Lower leg skin (tissue), 4 donors: ENCODE measurements around the gene ARHGEF2. TPM values are rescaled to one million over a fixed set of nuclear protein-coding genes. Genes with fewer than 3 reads are reported as not detected.

Experiments used
- DNase-seq, 2 donors: peaks; one replicate each; pipeline ENCODE4 v3.0.0-alpha.2; 2019; ENCODE audit warnings: low spot score in 2 of 2
- H3K4me3 ChIP-seq: fragments of 200-600 bp; sonication (generic); 2 replicates; pipeline ENCODE4 v1.5.1; 2017; ENCODE audit warnings: mild to moderate bottlenecking, low read depth; ENCODE audit not compliant: poor library complexity, severe bottlenecking
- CTCF ChIP-seq, 3 donors: fragments of 450-650 bp; IDR thresholded peaks; one replicate each; pipeline ENCODE4 v1.5.1; 2016; ENCODE audit warnings: antibody characterized with exemption in 3 of 3, mild to moderate bottlenecking in 3 of 3, moderate library complexity in 2 of 3
- POLR2A ChIP-seq, 2 donors: fragments of 450-650 bp; IDR thresholded peaks; one replicate each; pipeline ENCODE4 v1.6.1; 2016 to 2017; ENCODE audit warnings: antibody characterized with exemption in 2 of 2, mild to moderate bottlenecking in 1 of 2, moderate library complexity in 1 of 2
- WGBS, 2 donors: methylation state at CpG; one replicate each; pipeline ENCODE4 v1.1.5; 2018; 5-methylcytosine and 5-hydroxymethylcytosine counted together
- intact Hi-C: fragments of 100-400 bp; cut with DNase I; formaldehyde crosslinking; loops from one replicate; pipeline ENCODE4 v1.15.0; 2023; ENCODE audit warnings: low total_unique reads
- total RNA-seq, 4 donors: library from RNA; depleted of rRNA; stranded (reverse); fragments of >200 nt; gene quantifications; one replicate each; pipeline ENCODE4 v1.1.0, GENCODE V29; 2016

Gene ARHGEF2
- total RNA-seq, 4 donors from 2014 or later, result 18.7 to 35.5 (median 28.3) TPM

GRCh38 chr1:156020293-156021092 is 42.1 kb upstream of the ARHGEF2 start, which contains the start of gene SSR2:
Gene SSR2 (minus strand): TSS chr1:156020951. CDS start chr1:156020167, 784 bp downstream.
- DNase-seq, result peak; percentile 90 to 96
- no peak for TF ChIP-seq POLR2A (IDR thresholded peaks at IDR 0.05)

GRCh38 chr1:156019946-156020292 is 41.6 kb upstream of the ARHGEF2 start:
- intact Hi-C loops, result no loop called here
- WGBS, 2 donors, result 33 to 51% methylated on average over 8 of the region's 8 CpGs
- no peak for DNase-seq
- TF ChIP-seq POLR2A (IDR thresholded peaks at IDR 0.05) (no peak), CTCF (IDR thresholded peaks at IDR 0.05) (no peak)
- H3K4me3 ChIP-seq, result peak overlapping the region; percentile 34

More at GRCh38 chr1:156020293-156021092, 42.1 kb upstream of the ARHGEF2 start, which contains the start of gene SSR2:
- 0 to 1% methylated on average over 36 to 45 of the region's 45 CpGs for WGBS, 2 donors
- intact Hi-C loops, result no loop called here
- peak within 1 kb of the TSS; percentile 34 for H3K4me3 ChIP-seq

GRCh38 chr1:156014829-156015228 is 36.5 kb upstream of the ARHGEF2 start:
- H3K4me3 ChIP-seq, result no peak overlapping the region

GRCh38 chr1:156012051-156012817 is 33.9 kb upstream of the ARHGEF2 start:
- no peak overlapping the region for H3K4me3 ChIP-seq
- intact Hi-C loops, result no loop called here
- 90 to 94% methylated on average over 4 of the region's 4 CpGs for WGBS, 2 donors
- no peak for DNase-seq
- no peak for TF ChIP-seq POLR2A (IDR thresholded peaks at IDR 0.05)
- no peak for TF ChIP-seq CTCF (IDR thresholded peaks at IDR 0.05)

More at GRCh38 chr1:156014829-156015228, 36.5 kb upstream of the ARHGEF2 start:
- no peak for TF ChIP-seq CTCF (IDR thresholded peaks at IDR 0.05)
- no peak for TF ChIP-seq POLR2A (IDR thresholded peaks at IDR 0.05)
- DNase-seq, result no peak
- intact Hi-C loops, result no loop called here
- WGBS, 2 donors, result 93 to 94% methylated on average over 7 of the region's 7 CpGs

GRCh38 chr1:156009404-156009803 is 31.1 kb upstream of the ARHGEF2 start:
- intact Hi-C loops, result no loop called here

More at GRCh38 chr1:156009404-156009803, 31.1 kb upstream of the ARHGEF2 start:
- TF ChIP-seq POLR2A (IDR thresholded peaks at IDR 0.05) (no peak), CTCF (IDR thresholded peaks at IDR 0.05) (no peak)
- H3K4me3 ChIP-seq, result no peak overlapping the region
- DNase-seq, result no peak
- 55 to 56% methylated on average over 3 of the region's 3 CpGs for WGBS, 2 donors
